HG03196 (cell line): Measurements from ENCODE around the gene CIITA.
"Not testable (repeated sequence)": the region's sequence is repeated elsewhere in the genome, so short reads cannot be mapped to it uniquely, and the experiment has no call there.

Experiments
- ATAC-seq: cut with Tn5 transposase; IDR thresholded peaks from one replicate; pipeline ENCODE4 v1.9.1; 2021; ENCODE audit not compliant: unreplicated experiment

Gene CIITA

DNA sequence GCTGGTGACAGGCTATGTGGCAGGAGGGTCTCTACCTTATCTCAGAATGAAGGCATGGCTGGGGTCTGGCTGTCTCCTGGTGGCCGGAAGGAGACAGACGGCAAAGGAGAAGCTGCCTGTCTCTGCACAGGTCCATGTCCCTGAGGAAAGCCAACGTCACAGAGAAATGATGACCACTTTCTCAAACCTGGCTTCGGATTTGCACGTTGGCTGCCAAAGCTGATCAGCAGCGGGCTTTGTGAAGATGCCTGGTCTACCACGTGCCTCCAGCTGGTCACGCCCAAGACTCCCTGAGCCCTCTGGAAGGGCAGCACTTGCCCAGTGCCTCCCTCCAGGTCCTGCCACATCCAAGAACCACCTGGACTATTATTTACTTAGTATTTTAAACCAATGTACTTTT, 56.9 kb downstream of the CIITA start:
- no peak for ATAC-seq

- no peak for ATAC-seq
These were observed 57.5 kb downstream of the CIITA start for GRCh38 chr16:10934325-10935107.

DNA sequence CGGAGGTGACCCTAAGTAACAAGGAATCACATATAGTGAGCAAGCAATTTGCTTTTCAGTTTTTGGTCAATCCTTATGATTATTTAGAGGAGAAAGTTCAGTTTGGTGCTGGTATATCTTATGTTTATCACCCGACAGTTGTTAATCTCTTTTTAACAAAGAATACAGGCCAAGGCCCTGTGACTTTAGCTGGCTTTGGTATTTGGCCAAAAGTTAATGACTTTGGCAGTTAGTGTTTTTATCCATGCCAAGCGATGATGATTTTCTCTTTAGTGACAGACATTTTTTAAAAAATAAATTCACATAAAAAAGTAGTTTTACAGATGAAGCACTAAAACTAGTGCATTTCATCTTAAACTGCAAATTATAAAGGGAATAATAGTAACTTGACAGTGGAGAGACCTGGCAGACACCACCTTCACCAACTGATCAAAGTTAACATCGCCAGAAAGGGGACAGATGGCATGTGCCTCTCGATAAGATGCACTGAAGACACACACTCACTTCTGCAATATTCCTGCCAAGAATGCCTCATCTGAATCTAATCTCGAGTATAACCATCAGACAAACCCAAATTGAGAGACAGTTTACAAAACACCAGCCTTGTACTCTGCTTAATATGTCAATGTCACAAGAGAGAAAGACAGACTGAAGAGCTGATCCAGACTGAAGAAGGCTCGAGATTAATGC, 58.4 kb downstream of the CIITA start:
- ATAC-seq: no peak

DNA sequence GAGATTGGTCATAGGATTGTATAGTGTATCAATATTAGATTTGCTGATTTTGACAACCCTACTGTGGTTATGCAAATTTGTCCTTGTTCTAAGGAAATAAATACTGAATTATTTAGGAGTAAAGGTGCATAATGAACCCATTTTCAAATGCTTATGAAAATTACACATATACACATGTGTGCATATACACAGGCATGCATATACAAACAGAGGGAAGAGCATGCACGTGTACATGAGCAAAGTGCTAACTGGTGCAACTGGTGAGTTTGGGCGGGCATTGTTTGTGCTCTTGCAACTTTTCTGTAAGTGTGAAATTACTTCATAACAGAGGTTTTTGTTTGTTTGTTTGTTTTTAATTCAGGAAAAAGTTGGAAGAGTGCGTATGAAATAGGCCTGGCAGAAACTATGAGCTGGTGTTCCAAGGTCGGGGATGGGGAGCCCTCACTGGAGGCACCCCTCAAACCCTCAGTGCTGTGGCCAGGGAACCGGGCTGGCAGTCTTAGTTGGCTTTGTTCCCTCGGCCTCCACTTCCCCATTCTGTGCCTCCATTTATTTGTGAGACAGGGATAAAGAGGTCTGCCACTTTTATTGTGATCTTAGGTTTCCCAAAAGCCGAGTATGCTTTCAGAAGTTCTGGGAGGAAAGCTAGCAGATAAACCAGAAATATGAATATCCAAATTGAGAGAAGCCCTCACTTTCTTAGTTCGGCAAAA, 59.4 kb downstream of the CIITA start:
- no peak for ATAC-seq

GRCh38 chr16:10937068-10937859, 60.3 kb downstream of the CIITA start:
- ATAC-seq: no peak

DNA sequence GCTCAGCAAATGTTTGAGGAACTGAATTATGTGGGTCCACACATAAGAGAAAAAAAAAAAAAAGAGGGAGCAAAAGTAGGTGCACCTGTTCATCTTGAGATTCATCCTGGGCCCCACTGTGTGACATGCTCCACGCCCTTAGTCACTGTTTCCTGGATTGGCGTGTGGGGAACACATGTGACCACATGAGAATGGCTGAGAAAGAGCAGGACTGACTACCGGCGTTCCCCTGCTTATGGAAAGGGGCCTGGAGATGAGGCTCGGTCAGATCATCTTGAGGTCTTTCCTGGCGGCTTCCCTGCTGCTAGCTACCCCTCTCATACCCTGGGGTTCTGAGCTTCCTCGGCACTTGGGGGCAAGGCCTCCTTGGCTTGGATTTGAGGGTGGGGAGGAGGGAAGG, 61.3 kb downstream of the CIITA start:
- no peak for ATAC-seq

DNA sequence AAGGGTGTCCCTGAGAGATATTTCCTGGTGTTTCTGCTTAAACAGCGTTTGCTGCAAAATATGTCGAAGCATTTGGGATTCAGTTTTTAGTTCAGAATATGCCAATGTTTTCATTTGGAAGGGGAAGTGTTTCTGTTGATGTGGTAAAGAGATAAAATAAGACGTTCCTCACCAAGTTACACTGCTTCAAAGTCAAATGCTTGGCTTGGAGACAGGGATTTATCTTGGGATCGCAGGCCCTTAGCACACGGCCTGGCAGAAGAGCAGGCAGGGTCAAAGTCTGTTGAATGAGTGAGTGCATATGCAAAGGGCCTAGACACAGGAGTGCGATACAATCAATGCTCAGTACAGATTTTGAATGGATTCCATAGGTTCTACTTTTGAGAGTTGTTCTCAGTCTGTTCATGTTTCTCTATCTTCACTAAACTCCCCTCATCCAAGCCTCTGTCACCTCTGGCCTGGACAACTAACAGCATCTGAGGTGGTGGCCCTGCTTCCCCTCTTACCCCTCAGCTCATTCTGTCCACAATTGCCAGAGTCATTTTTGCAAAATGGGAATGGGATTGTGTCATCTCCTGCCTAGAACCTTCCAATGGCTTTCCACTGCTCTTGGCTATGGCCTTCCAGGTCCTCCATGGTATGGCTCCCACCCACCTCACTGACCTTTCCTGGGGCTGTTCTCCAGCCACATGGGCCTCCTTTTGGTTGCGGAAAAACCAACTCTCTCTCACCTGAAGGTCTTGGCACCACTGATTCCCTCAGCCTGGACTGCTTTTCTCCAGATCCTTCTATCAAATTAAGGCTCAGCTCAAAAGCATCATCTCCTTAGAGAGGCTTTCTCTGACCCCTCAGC, 62.0 kb downstream of the CIITA start:
- ATAC-seq: no peak

DNA sequence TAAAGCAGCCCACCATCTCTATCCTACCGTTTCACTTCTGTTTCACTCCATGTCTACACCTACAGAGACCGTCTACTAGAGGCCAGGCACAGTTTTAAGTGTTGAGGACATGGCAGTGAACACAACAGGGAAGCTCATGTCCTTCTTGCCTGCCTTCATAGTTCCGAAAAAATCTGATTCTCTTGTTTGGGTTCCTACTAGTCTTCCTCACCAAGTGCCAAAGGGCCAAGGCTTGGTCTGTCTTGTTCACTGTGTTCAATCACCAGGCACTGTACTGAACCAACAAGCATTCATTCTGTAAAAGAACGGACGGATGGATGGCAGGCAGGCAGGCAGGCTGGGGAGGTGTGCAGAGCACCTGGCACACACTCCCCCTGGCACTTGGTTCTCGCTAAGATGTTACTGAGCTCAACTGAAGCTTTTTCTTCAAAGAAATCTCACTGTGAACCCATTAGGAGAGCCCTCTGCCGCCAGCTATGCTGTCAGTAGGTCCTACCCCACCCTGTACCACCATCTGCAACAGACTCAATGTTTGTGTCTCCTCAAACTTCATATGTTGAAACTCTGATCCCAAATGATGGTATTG, 62.7 kb downstream of the CIITA start:
- ATAC-seq: no peak

- ATAC-seq: no peak
These were observed 63.6 kb downstream of the CIITA start for GRCh38 chr16:10940501-10941079.

DNA sequence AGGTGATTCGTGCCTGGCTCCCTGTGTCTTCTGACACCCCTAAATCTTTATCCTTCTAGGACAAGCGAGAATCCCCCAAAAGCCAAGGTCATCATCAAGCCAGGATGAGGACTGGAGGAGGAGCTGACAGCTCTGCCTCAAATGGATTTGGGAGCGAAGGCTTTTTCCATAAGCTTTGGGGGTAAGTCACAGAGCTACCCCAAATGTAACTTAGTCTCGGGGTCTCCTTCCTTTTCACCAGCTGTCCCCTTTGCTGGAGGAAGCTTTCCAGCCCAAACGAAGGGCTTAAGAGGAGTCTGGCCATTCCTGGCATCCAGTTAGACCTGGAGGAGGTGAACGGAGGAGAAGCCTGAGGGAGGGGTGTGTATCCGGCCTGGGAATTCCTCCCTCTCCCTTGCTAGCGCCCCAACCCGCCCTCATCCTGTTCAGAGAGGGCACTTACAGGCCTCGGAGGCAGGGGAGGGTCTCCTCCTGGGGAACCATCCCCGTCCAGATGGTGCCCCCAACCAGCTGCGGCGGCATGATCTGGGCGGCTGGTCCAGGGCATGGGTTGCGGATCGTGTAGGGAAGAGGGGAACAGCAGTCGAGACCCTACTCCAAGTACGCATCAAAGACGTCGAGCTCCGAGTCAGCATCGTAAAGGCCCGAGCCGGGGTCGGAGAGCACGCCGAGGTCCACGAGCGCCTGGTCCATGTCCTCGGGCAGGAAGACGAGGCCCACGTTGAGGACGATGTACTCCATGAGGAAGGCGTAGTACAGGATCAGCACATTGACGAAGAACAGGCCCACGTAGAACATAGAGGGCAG, 64.3 kb downstream of the CIITA start:
- no peak for ATAC-seq

GRCh38 chr16:10941935-10942351, 64.9 kb downstream of the CIITA start:
- not testable (repeated sequence) for ATAC-seq

DNA sequence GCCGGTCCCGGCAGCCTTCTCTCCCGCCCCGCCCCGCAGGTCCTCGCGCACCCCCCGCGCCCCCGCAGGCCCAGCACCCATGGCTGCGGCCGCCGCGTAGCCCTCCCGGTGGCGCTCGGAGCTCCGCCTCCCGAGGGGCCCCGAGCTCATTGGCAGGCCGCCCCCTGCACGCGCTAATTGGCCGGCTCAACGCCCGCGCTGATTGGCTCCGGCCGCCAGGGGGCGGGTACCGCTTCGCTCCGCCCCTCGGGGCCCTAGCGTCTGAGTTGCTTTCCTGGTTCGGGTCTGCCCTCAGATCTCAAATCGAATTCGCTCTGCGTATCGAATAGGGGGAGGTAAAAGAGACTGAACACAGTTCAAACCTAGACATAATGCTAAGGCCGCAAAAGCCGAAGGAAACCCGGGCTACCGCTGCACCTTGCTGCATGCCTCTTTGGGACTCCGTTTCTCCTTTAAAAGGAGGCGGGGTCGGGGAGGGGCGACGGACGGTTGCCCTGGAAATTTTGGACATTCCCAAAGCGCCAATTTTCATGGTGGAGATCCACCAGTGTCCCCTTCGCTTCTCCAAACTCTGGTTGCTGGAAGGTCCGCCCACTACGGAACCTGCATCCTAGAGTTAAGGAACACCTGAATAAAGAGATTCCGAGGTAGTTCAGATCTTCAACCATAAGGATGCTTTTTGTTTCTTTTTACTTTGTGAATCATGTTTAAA, 65.5 kb downstream of the CIITA start, which contains the start of gene DEXI:
Gene DEXI (minus strand): TSS at position 117 of the 712 bp plus-strand sequence. CDS start 463 bp downstream, outside the sequence.
- ATAC-seq: peak; percentile 65

- no peak for ATAC-seq
These were observed 66.0 kb downstream of the CIITA start for GRCh38 chr16:10943064-10943353.

DNA sequence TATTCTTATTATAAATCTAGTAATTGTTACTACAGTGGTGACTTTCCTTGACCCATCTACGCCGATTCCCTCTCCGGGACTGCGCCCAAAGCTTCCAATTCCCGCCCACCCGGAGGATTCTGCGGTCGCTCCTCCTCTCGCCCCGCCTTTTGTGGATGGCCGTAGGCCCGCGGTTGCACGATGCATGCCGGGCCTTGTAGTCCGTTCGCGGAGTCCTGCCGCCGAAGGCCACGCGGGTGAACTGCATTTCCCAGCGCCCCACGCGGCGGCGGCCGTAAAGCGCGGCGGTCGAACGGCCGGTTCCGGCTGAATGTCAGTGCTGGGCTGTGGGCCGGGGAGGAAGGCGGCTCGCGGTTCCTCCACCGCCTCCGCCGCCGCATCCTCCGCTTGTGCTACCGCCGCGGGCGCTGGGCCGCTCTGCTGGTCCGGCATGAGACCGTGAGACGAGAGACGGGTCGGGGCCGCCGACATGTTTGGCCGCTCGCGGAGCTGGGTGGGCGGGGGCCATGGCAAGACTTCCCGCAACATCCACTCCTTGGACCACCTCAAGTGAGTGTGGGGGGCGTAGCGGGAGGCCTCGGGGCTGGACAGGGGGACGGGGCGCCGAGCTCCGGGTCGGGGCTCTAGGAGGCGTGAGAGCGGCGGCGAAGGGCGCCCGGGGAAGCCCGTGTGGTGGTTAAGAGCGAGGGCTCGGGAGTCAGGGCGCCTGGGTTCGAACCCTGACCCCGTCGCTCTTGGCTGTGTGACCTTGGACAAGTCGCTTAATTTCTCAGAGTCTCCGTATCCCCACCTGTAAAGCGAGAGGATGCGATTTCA, 67.5 kb downstream of the CIITA start, which contains the start of gene CLEC16A:
Gene CLEC16A (plus strand): TSS at position 316 of the 816 bp plus-strand sequence. CDS start 154 bp downstream, at position 470.
- peak; percentile 60 for ATAC-seq

- no peak for ATAC-seq
These were observed 68.2 kb downstream of the CIITA start for GRCh38 chr16:10945065-10945787.

GRCh38 chr16:10946308-10946707, 69.3 kb downstream of the CIITA start:
- ATAC-seq: no peak
